IPS-15b (cell line): ENCODE data around the gene ZNF143.

Experiments
- H3K27me3 ChIP-seq: one replicate; pipeline ENCODE4 v1.6.1; 2013; ENCODE audit warnings: low read length; ENCODE audit not compliant: control insufficient read depth, insufficient read depth
- H3K36me3 ChIP-seq: one replicate; pipeline ENCODE4 v1.6.1; 2013; ENCODE audit warnings: low read length; ENCODE audit not compliant: control insufficient read depth, insufficient read depth
- H3K4me1 ChIP-seq: one replicate; pipeline ENCODE4 v1.6.1; 2013; ENCODE audit warnings: mild to moderate bottlenecking, low read length; ENCODE audit not compliant: control insufficient read depth, insufficient read depth
- H3K4me3 ChIP-seq: one replicate; pipeline ENCODE4 v1.5.1; 2013; ENCODE audit warnings: low read depth, low read length
- H3K9ac ChIP-seq: one replicate; pipeline ENCODE4 v1.6.1; 2013; ENCODE audit warnings: low read depth, mild to moderate bottlenecking, low read length
- H3K9me3 ChIP-seq: one replicate; pipeline ENCODE4 v1.6.1; 2013; ENCODE audit warnings: mild to moderate bottlenecking, low read length; ENCODE audit not compliant: control insufficient read depth, insufficient read depth

ZNF143 gene

GRCh38 chr11:9573775-9574621, 113.2 kb downstream of the ZNF143 start:
- H3K27me3 ChIP-seq: no peaks in the 10 kb centered on the region
- peak overlapping the region; percentile 94 for H3K9ac ChIP-seq
- H3K4me1 ChIP-seq: peaks cover 6% of the 10 kb centered on the region
- peaks cover 7% of the 10 kb centered on the region for H3K36me3 ChIP-seq
- peak overlapping the region; percentile 96 for H3K4me3 ChIP-seq
- H3K9me3 ChIP-seq: no peaks in the 10 kb centered on the region

DNA sequence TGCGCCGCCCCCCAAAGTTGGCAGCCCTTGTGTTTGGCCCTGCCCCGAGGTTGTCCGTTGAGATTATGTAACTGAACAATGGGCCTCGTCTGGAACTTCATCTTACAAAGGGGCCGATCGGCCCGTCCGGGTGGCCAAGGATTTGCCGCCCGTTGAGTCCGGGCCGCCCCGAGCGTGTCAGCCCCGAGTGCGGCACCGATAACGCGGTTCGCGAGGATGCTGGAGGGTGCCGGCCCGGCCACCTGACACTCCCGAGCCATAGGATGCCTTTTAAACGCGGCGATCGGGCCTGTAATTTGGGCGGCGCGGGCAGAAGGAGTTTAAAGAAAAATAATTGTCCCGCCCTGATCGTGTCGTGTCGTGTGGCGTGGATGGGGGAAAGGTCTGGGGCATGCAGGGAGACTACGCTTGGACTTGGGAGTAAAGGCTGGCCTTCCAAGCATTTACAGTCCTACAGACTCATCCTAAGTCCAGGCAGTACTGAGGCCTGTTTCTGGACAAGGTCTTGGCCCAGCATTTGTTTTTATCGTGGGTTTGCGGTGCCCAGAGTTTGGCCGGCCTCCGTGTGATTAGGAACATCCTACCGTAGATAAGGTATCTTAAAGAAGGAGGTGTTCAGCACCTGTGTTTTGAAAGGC, 113.9 kb downstream of the ZNF143 start:
- Histone ChIP-seq H3K4me1 (peaks cover 4% of the 10 kb centered on the region), H3K27me3 (no peaks in the 10 kb centered on the region), H3K4me3 (peak overlapping the region; percentile 96), H3K36me3 (peaks cover 13% of the 10 kb centered on the region), H3K9me3 (no peaks in the 10 kb centered on the region), H3K9ac (peak overlapping the region; percentile 94)

- Histone ChIP-seq H3K9ac (peak overlapping the region; percentile 94), H3K36me3 (peaks cover 13% of the 10 kb centered on the region), H3K4me1 (peaks cover 4% of the 10 kb centered on the region), H3K27me3 (no peaks in the 10 kb centered on the region), H3K9me3 (no peaks in the 10 kb centered on the region), H3K4me3 (peak overlapping the region; percentile 96)
These were observed 114.7 kb downstream of the ZNF143 start for GRCh38 chr11:9575260-9576240.

DNA sequence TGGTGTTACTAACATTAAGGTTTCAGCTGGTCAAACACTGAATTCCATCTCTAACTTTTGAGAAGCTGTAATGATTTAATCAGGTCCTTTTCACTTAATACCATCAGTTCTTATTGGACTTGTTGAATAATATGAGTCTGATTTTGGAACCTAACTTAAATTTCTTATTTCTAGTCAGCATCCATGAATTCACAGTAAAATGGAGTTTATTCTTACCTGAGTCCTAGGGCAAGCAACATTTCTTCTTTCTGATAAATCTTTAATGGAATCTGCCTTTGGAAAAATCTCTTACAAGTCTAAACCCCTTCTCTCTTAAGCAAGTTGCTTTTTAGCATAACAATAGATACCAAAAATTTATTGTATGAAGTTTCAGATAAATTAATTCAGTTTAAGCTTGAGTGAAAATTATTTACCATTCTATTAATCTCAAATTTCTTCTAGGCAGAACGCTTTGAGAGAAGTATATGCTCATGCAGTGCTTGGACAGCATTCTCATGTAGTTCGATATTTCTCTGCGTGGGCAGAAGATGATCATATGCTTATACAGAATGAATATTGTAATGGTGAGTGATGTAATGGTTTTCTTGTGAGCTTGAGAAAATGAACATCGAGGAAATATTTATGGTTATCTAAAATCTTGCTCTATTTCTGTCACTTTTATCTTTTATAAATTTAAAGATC, 116.0 kb downstream of the ZNF143 start:
- Histone ChIP-seq H3K4me3 (peak overlapping the region; percentile 96), H3K9me3 (no peaks in the 10 kb centered on the region), H3K9ac (no peak overlapping the region), H3K4me1 (peaks cover 4% of the 10 kb centered on the region), H3K36me3 (peaks cover 18% of the 10 kb centered on the region), H3K27me3 (no peaks in the 10 kb centered on the region)

DNA sequence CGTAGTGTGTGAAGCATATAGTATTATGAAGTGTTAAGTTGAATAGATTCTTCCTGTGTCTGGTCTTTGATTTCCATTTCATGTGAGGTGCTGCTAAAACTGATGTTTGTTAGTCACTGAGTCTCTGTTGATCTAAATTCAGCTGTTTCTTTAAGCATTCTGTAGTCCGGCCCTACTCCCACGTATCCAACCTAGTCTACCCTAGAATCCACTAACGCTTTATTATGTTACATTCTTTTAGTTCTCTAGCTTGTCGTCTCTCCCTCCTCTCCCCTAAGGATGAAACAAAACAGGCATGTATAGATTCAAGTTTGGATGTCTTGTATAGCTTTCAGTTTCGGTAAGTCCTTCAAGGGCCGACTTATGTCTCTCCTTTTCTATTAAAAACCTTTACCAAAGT, 116.7 kb downstream of the ZNF143 start:
- no peaks in the 10 kb centered on the region for H3K27me3 ChIP-seq
- H3K9me3 ChIP-seq: no peaks in the 10 kb centered on the region
- H3K4me1 ChIP-seq: peaks cover 4% of the 10 kb centered on the region
- peaks cover 25% of the 10 kb centered on the region for H3K36me3 ChIP-seq
- peak overlapping the region; percentile 18 for H3K9ac ChIP-seq
- H3K4me3 ChIP-seq: peak overlapping the region; percentile 19
